Smooth muscle cell (in vitro differentiated cells): ENCODE measurements around the gene NTM. TPM values are rescaled to one million over a fixed set of nuclear protein-coding genes. Genes with fewer than 3 reads are reported as not detected.

Experiments used
- DNase-seq: peaks from one replicate; lab custom pipeline; 2025; ENCODE audit not compliant: unreplicated experiment; lab: John Stamatoyannopoulos, UW
- H2AFZ ChIP-seq: fragments of 200-600 bp; sonication (generic); 2 replicates; pipeline ENCODE4 v1.6.0; 2016; ENCODE audit warnings: antibody characterized with exemption, low read depth, mild to moderate bottlenecking
- H3F3A ChIP-seq: fragments of 200-600 bp; sonication (generic); 2 replicates; pipeline ENCODE4 v1.6.0; 2017; ENCODE audit warnings: antibody characterized with exemption, low read depth
- H3K27ac ChIP-seq: fragments of 200-600 bp; sonication (generic); 2 replicates; pipeline ENCODE4 v1.5.1; 2016; ENCODE audit warnings: low read depth, mild to moderate bottlenecking
- H3K27me3 ChIP-seq: fragments of 200-600 bp; sonication (generic); 2 replicates; pipeline ENCODE4 v1.6.1; 2016; ENCODE audit warnings: low read depth, mild to moderate bottlenecking
- H3K36me3 ChIP-seq: fragments of 200-600 bp; sonication (generic); 2 replicates; pipeline ENCODE4 v1.5.1; 2016; ENCODE audit warnings: low read depth
- H3K4me1 ChIP-seq: fragments of 200-600 bp; sonication (generic); 2 replicates; pipeline ENCODE4 v1.5.1; 2016; ENCODE audit warnings: low read depth
- H3K4me2 ChIP-seq: fragments of 200-600 bp; sonication (generic); 2 replicates; pipeline ENCODE4 v1.6.0; 2016; ENCODE audit warnings: mild to moderate bottlenecking
- H3K4me3 ChIP-seq: fragments of 200-600 bp; sonication (generic); 2 replicates; pipeline ENCODE4 v1.5.1; 2016; ENCODE audit warnings: mild to moderate bottlenecking
- H3K79me2 ChIP-seq: fragments of 200-600 bp; sonication (generic); 2 replicates; pipeline ENCODE4 v1.6.0; 2016; ENCODE audit warnings: low read depth, mild to moderate bottlenecking
- H3K9ac ChIP-seq: fragments of 200-600 bp; sonication (generic); 2 replicates; pipeline ENCODE4 v1.6.0; 2016; ENCODE audit warnings: low read depth
- H3K9me3 ChIP-seq: fragments of 200-600 bp; sonication (generic); replicated peaks from 2 replicates; pipeline ENCODE4 v1.5.1; 2016; ENCODE audit warnings: low read depth
- H4K20me1 ChIP-seq: fragments of 200-600 bp; sonication (generic); 2 replicates; pipeline ENCODE4 v1.6.0; 2016; ENCODE audit warnings: low read depth
- WGBS: methylation state at CpG from one replicate; pipeline ENCODE4 v1.1.7; 2016; ENCODE audit warnings: low lambda C conversion rate; 5-methylcytosine and 5-hydroxymethylcytosine counted together
- polyA plus RNA-seq: library from polyadenylated mRNA; unstranded; fragments of >200 nt; fragmentation: Nextera tagmentation; extraction: Ambion mirVana; gene quantifications from 2 replicates; pipeline ENCODE4 v1.2.1, GENCODE V29; 2016
- total RNA-seq: library from RNA; depleted of rRNA; stranded (reverse); fragments of >200 nt; gene quantifications from 2 replicates; pipeline ENCODE4 v1.2.3, GENCODE V29; 2014
- TF ChIP-seq, protein P1 (sequence below): fragments of 200-600 bp; sonication (generic); IDR thresholded peaks from 2 replicates; pipeline ENCODE4 v1.5.1; 2017; ENCODE audit warnings: borderline replicate concordance, mild to moderate bottlenecking, antibody characterized with exemption; ENCODE audit not compliant: insufficient read depth, poor library complexity, severe bottlenecking

Gene NTM
- total and polyA plus RNA-seq, 2 experiments from 2014 or later, result 68.9 to 123 TPM

DNA sequence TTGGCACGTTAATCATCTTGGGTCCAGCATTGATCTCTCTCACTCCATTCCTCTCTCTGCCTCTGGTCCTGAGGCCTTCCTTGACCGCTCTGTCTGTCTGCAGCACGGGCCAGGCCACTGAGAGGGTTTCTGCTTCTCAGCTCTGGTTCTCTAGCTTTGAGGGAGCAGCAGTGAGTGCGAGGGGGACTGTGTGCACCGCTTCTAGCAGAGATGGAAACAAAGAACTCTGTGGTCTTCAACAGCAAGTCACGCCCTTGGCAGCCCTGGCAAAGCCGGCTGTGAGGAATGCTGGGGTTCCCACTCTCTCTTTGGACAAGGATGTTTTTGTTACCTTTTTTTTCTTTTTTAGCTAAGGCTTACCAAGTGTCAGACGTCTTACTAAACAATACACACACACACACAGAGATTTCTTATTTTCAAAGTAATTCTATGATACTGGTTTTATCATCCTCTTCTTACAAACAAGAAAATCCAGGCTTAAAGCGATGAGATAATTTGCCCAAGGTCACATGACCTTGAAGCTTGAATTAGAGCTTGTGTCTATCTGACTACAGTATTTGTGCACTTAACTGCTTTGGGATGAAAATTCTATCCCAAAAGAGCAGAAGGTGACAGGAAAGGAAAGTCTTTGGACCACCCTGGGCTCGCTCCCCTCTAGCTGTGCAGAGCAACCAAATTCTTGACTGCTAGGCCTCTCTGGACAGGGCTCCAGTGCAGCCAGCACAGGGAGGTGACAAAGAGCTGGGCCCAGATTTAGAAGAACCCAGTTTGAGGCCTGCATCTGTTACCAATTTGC lies 293.2 kb downstream of the NTM start:
- no peak overlapping the region for H2AFZ ChIP-seq
- no peaks in the 10 kb centered on the region for H3K4me1 ChIP-seq
- H3K4me2 ChIP-seq, result no peak overlapping the region
- H3K4me3 ChIP-seq, result no peak overlapping the region
- H3K27ac ChIP-seq, result no peak overlapping the region
- no peaks in the 10 kb centered on the region for H3K36me3 ChIP-seq
- DNase-seq, result no peak
- H3K27me3 ChIP-seq, result no peaks in the 10 kb centered on the region
- TF ChIP-seq, protein P1, sequence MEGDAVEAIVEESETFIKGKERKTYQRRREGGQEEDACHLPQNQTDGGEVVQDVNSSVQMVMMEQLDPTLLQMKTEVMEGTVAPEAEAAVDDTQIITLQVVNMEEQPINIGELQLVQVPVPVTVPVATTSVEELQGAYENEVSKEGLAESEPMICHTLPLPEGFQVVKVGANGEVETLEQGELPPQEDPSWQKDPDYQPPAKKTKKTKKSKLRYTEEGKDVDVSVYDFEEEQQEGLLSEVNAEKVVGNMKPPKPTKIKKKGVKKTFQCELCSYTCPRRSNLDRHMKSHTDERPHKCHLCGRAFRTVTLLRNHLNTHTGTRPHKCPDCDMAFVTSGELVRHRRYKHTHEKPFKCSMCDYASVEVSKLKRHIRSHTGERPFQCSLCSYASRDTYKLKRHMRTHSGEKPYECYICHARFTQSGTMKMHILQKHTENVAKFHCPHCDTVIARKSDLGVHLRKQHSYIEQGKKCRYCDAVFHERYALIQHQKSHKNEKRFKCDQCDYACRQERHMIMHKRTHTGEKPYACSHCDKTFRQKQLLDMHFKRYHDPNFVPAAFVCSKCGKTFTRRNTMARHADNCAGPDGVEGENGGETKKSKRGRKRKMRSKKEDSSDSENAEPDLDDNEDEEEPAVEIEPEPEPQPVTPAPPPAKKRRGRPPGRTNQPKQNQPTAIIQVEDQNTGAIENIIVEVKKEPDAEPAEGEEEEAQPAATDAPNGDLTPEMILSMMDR, result no peak
- no peaks in the 10 kb centered on the region for H3K79me2 ChIP-seq
- 84% methylated on average over 10 of the region's 10 CpGs for WGBS
- H3K9ac ChIP-seq, result no peak overlapping the region
- H3F3A ChIP-seq, result peaks cover 12% of the 10 kb centered on the region
- no peaks in the 10 kb centered on the region for H3K9me3 ChIP-seq
- H4K20me1 ChIP-seq, result no peaks in the 10 kb centered on the region

DNA sequence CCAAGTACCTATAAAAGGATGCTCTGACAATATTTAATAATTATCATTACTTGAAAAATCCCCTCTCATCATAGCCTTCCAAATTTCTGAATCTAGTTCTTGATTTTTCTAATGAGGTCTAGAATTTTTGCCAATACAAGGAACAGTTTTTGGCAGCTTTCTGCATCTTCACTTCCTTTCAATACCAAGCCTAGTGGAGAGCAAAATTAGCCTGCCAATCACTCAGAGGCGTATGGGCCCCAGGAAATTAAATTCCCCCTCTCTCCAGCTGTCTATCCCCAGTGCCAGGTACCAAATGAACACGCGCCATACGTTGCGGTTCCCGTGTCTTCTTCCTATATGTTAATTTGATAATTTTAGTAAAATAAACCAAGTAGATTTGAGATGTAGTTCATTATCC lies 293.9 kb downstream of the NTM start:
- Histone ChIP-seq H3K27me3 (no peaks in the 10 kb centered on the region), H3K4me2 (no peak overlapping the region), H3K9ac (no peak overlapping the region), H3K4me3 (no peak overlapping the region), H4K20me1 (no peaks in the 10 kb centered on the region), H2AFZ (no peak overlapping the region), H3F3A (peaks cover 12% of the 10 kb centered on the region), H3K79me2 (no peaks in the 10 kb centered on the region), H3K36me3 (no peaks in the 10 kb centered on the region), H3K27ac (no peak overlapping the region), H3K9me3 (no peaks in the 10 kb centered on the region), H3K4me1 (no peaks in the 10 kb centered on the region)
- WGBS, result 97% methylated on average over 6 of the region's 6 CpGs
- TF ChIP-seq, protein P1, result no peak
- DNase-seq, result no peak

DNA sequence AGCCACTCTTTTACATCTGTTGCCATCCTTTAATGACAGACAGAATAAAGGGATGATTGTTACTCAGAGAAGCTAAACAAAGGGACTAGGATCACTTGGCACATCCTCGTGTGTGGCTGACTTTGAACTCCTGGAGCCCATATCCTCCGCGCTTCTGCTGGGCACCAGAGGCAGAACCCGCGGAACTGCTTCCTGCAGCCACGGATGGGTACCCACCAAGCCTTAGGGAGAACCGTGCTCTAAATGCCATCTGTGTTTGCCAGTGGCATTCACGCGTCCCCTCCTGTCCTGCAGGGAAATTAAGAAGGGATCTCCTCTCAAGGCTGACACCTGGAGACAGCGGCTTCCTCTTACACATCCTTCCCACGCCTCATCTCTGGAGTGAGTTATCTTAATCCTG lies 294.4 kb downstream of the NTM start:
- H3K9me3 ChIP-seq, result no peaks in the 10 kb centered on the region
- H3K4me2 ChIP-seq, result no peak overlapping the region
- TF ChIP-seq, protein P1, result no peak
- no peak overlapping the region for H3K4me3 ChIP-seq
- no peaks in the 10 kb centered on the region for H3K4me1 ChIP-seq
- no peaks in the 10 kb centered on the region for H3K79me2 ChIP-seq
- no peak overlapping the region for H3K9ac ChIP-seq
- no peak for DNase-seq
- no peaks in the 10 kb centered on the region for H4K20me1 ChIP-seq
- H3F3A ChIP-seq, result peaks cover 12% of the 10 kb centered on the region
- no peak overlapping the region for H3K27ac ChIP-seq
- no peak overlapping the region for H2AFZ ChIP-seq
- H3K27me3 ChIP-seq, result no peaks in the 10 kb centered on the region
- H3K36me3 ChIP-seq, result no peaks in the 10 kb centered on the region
- 86% methylated on average over 11 of the region's 11 CpGs for WGBS
